BE2C (cell line): ENCODE results near the gene SNRPD3.

Experiments
- DNase-seq: peaks from one replicate; pipeline ENCODE4 v3.0.0-alpha.2; 2020
- H3K27me3 ChIP-seq: fragments of 250-450 bp; sonication (Bioruptor Pico); 2 replicates; pipeline ENCODE4 v1.5.1; 2020; ENCODE audit warnings: mild to moderate bottlenecking
- H3K36me3 ChIP-seq: fragments of 250-450 bp; sonication (Bioruptor Pico); 2 replicates; pipeline ENCODE4 v1.5.1; 2020; ENCODE audit warnings: mild to moderate bottlenecking
- H3K4me1 ChIP-seq: fragments of 250-450 bp; sonication (Bioruptor Pico); 2 replicates; pipeline ENCODE4 v1.5.1; 2020
- H3K4me3 ChIP-seq: 2 replicates; pipeline ENCODE4 v1.5.1; 2011; ENCODE audit warnings: low read depth, low read length
- H3K9me3 ChIP-seq: fragments of 250-450 bp; sonication (Bioruptor Pico); 2 replicates; pipeline ENCODE4 v1.5.1; 2020
- TF ChIP-seq, protein P1 (sequence below): IDR thresholded peaks from 2 replicates; pipeline ENCODE4 v1.5.1; 2012; ENCODE audit warnings: mild to moderate bottlenecking, low read depth, low read length

Gene SNRPD3

DNA sequence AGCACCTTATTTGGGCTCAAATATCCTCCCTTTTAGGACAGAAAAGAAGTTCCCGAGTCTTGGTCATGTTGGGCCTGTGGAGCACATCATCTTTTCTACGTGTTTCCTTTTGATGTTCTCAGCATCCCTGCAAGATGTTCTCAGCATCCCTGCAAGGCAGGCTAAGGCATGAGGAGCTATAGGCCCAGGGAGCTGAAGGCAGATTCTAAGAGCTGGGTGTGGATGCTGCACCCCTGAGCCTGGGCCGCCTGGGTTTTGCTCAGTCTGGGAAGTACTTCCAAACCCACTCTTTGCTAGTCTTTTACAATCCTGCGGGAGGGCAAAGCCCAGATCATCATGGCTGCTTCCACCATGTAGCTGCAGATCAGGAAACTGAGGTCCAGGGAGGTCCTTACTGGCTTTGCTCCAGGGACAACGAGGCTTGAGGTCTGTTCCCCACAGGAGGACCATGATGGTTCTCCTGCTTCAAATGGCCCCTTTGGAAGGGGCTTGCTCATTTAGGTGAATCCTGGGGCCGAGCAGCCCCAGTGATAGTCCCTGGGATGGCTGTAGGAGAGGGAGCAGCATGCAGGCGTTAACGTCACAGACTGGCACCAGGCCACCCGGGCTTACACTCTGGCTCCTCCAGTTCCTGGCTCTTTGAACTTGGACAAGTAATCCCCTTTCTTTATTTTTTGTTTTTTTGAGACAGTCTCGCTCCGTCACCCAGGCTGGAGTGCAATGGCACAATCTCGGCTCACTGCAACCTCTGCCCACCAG lies 26.4 kb downstream of the SNRPD3 start:
- TF ChIP-seq, protein P1, sequence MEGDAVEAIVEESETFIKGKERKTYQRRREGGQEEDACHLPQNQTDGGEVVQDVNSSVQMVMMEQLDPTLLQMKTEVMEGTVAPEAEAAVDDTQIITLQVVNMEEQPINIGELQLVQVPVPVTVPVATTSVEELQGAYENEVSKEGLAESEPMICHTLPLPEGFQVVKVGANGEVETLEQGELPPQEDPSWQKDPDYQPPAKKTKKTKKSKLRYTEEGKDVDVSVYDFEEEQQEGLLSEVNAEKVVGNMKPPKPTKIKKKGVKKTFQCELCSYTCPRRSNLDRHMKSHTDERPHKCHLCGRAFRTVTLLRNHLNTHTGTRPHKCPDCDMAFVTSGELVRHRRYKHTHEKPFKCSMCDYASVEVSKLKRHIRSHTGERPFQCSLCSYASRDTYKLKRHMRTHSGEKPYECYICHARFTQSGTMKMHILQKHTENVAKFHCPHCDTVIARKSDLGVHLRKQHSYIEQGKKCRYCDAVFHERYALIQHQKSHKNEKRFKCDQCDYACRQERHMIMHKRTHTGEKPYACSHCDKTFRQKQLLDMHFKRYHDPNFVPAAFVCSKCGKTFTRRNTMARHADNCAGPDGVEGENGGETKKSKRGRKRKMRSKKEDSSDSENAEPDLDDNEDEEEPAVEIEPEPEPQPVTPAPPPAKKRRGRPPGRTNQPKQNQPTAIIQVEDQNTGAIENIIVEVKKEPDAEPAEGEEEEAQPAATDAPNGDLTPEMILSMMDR = no peak
- no peaks in the 10 kb centered on the region; the same call in 1 of the 2 replicates for H3K36me3 ChIP-seq
- H3K4me3 ChIP-seq = no peak overlapping the region
- no peak for DNase-seq
- no peaks in the 10 kb centered on the region for H3K9me3 ChIP-seq
- peaks cover 8% of the 10 kb centered on the region for H3K4me1 ChIP-seq
- no peaks in the 10 kb centered on the region for H3K27me3 ChIP-seq

DNA sequence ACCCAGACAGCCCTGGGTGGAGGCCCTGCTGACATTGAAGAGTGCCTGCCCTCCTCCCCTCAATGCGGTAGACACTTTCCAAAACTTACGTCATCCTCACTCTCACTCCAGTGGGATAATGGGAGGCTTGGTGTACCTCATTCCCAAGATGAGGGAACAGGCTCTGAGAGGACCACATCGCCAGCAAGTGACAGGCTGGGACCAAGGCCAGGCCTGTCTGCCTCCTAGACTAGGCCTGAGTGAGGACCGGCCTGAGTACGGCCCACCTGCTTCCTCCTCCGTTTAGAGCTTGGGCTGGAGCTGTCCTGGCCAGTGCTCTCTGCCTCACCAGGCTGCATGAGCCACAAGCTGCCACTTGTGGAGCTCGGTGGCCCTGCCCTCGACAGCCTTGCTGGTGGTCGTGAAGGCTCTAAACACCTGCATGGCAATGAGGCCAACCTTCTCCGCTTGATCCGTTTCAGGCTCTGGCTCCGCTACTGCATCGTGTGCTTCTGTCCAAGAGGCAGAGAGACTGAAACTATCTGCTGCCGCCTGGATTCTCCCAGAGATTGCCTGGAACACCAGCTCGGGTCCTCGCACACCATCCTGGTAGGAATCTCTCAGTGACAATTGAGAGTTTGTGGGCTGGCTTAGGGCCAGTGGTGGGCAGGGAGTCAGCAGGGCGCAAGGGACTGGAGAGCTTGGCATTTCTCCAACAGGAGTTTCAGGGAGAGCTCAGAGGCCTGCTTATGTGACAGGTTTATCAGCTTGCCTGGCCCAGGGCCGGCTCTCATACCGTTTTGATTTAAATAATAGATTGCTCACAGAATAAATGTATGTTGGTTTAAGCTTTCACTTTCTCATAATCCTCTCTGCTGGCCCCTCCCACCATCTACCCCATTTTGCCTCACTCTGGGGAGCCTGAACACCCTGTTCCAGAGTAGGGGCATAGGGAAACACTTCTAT lies 27.7 kb downstream of the SNRPD3 start:
- no peaks in the 10 kb centered on the region for H3K9me3 ChIP-seq
- H3K4me1 ChIP-seq = peaks cover 12% of the 10 kb centered on the region
- H3K27me3 ChIP-seq = no peaks in the 10 kb centered on the region
- H3K36me3 ChIP-seq = no peaks in the 10 kb centered on the region
- TF ChIP-seq, protein P1 = no peak
- no peak overlapping the region; the same call in 1 of the 2 replicates for H3K4me3 ChIP-seq
- DNase-seq = peak; percentile 86

DNA sequence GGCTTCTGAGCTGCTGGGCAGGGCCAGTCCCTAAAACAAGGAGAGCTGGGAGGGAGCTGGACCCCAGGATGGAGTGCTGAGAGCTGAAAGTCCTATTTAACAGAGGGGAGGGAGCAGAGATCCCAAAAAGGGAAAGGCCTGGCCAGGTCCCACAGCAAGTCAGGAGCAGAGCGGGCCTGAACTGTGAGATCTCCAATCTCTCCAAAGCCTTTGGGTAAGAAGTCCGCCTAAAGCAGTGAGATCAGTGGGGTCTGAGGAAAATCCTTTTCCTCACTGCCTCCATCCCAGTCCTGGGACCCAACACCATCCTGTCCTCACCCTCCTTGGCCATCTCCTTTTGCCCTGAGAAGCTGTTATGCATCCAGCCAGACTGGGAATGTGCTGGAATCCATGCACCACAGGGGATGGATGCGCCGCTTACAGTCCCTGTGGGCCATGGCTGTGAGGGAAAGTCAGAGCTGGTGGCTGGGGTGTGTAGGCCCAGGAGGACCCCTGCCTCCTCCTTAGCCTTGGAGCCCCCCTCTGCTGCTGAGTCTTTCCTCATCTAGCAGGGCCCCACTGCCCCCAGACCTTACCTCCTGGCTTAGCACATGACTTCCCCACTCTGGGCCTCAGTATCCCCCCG lies 28.5 kb downstream of the SNRPD3 start:
- TF ChIP-seq, protein P1 = no peak
- H3K27me3 ChIP-seq = no peaks in the 10 kb centered on the region
- H3K9me3 ChIP-seq = no peaks in the 10 kb centered on the region
- no peak overlapping the region for H3K4me3 ChIP-seq
- peaks cover 18% of the 10 kb centered on the region for H3K4me1 ChIP-seq
- DNase-seq = no peak
- no peaks in the 10 kb centered on the region for H3K36me3 ChIP-seq

DNA sequence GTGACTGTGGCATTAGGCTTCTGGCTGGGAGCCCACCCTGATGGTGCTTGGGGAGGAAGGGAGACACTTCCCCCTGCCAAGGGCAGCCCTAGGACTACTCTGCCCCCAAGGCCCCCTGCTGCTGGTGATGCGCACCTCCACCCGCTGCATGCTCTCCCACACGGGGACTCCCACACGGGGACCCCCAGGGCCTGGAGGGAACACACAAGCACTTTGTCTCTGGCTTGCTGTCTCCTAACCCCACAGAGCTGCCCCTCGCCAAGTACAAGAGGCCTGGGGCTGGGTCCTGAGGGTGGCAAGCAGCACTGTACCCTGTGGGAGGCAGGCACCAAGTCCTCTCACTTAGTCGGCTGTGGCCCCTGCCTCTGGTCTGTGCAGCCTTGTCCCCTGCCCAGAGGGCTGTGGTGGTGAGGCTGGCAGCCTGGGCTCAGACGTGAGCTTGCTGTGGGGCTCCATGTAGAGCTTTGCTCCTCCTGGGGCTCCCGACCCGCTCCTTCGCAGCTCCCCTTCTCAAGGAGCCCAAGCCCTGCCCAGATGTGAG lies 29.1 kb downstream of the SNRPD3 start:
- Histone ChIP-seq H3K4me3 (no peak overlapping the region), H3K27me3 (no peaks in the 10 kb centered on the region), H3K36me3 (no peaks in the 10 kb centered on the region), H3K4me1 (peaks cover 18% of the 10 kb centered on the region), H3K9me3 (no peaks in the 10 kb centered on the region)
- no peak for DNase-seq
- TF ChIP-seq, protein P1 = no peak

DNA sequence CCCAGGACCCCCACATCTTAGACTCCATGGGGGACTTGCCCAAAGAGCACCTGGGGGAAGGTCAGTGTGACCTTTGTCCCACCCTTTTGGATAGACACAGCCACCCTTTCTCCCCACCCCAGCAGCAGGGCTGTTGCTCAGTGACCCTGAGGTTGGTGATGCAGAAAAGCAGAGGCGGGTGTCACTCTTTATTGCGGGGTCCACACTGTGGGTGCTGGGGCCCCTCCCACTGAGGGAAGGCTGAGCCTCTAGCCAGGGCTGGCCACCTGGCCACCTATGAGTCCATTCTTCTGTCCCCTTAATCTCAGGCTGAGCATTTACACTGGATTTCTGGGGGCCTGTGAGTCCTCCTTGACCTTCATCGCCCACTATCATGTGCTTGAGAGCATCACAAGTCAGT lies 29.7 kb downstream of the SNRPD3 start:
- Histone ChIP-seq H3K9me3 (no peaks in the 10 kb centered on the region), H3K4me3 (no peak overlapping the region), H3K36me3 (no peaks in the 10 kb centered on the region), H3K4me1 (peaks cover 18% of the 10 kb centered on the region), H3K27me3 (no peaks in the 10 kb centered on the region)
- DNase-seq = no peak
- TF ChIP-seq, protein P1 = no peak
